ENCODE results near the gene IRX3.

Gene IRX3

GRCh38 chr16:54286366-54287130, at the start of gene IRX3:
Gene IRX3 (minus strand): TSS chr16:54286787. CDS start chr16:54286050, 737 bp downstream.
- no peak for TF ChIP-seq CTCF (IDR thresholded peaks at IDR 0.05; ENCODE audit: insufficient read depth, low read length, missing control alignments)
- peak within 1 kb of the TSS; percentile 76 for H3K4me3 ChIP-seq (ENCODE audit: low read depth, low read length)
- DNase-seq (ENCODE audit: low read depth, low spot score), result peak; percentile 40
- CTCF ChIA-PET, result interaction anchor here (0.9 to 7.5 kb wide), 5 partner anchors 14 to 737 kb away, joined by 3 to 37 read pairs (median 7); no protein-coding TSS in a partner anchor
- POLR2A ChIA-PET, result interaction anchor here (0.6 to 3.9 kb wide), 5 partner anchors 87 to 644 kb away, joined by 3 to 28 read pairs (median 6); partner anchors contain the start of gene IRX5

GRCh38 chr16:54335230-54335629, 48.6 kb upstream of the IRX3 start:
- POLR2A ChIA-PET, result no interaction called here
- H3K4me3 ChIP-seq (ENCODE audit: low read depth, low read length), result no peak overlapping the region
- TF ChIP-seq CTCF (IDR thresholded peaks at IDR 0.05; ENCODE audit: insufficient read depth, low read length, missing control alignments), result no peak
- no peak for DNase-seq (ENCODE audit: low read depth, low spot score)
- CTCF ChIA-PET, result no interaction called here

GRCh38 chr16:54334208-54334607, 47.6 kb upstream of the IRX3 start:
- TF ChIP-seq CTCF (IDR thresholded peaks at IDR 0.05; ENCODE audit: insufficient read depth, low read length, missing control alignments), result no peak
- POLR2A ChIA-PET, result no interaction called here
- no peak overlapping the region for H3K4me3 ChIP-seq (ENCODE audit: low read depth, low read length)
- CTCF ChIA-PET, result no interaction called here
- DNase-seq (ENCODE audit: low read depth, low spot score), result no peak

- ChIA-PET CTCF (interaction anchor here (0.6 kb wide), 1 partner anchor 48 kb away, joined by 3 read pairs; no protein-coding TSS in a partner anchor), POLR2A (no interaction called here)
- no peak overlapping the region for H3K4me3 ChIP-seq (ENCODE audit: low read depth, low read length)
- DNase-seq (ENCODE audit: low read depth, low spot score), result no peak
- TF ChIP-seq CTCF (IDR thresholded peaks at IDR 0.05; ENCODE audit: insufficient read depth, low read length, missing control alignments), result no peak
Measured at GRCh38 chr16:54331241-54332002, 44.8 kb upstream of the IRX3 start.

GRCh38 chr16:54327609-54328008, 41.0 kb upstream of the IRX3 start:
- CTCF ChIA-PET, result no interaction called here
- no peak for TF ChIP-seq CTCF (IDR thresholded peaks at IDR 0.05; ENCODE audit: insufficient read depth, low read length, missing control alignments)
- no peak for DNase-seq (ENCODE audit: low read depth, low spot score)
- no peak overlapping the region for H3K4me3 ChIP-seq (ENCODE audit: low read depth, low read length)
- POLR2A ChIA-PET, result no interaction called here

GRCh38 chr16:54326266-54326662, 39.7 kb upstream of the IRX3 start:
- no peak overlapping the region for H3K4me3 ChIP-seq (ENCODE audit: low read depth, low read length)
- no peak for TF ChIP-seq CTCF (IDR thresholded peaks at IDR 0.05; ENCODE audit: insufficient read depth, low read length, missing control alignments)
- CTCF ChIA-PET, result interaction anchor here (1.0 kb wide), 1 partner anchor 18 kb away, joined by 3 read pairs; no protein-coding TSS in a partner anchor
- DNase-seq (ENCODE audit: low read depth, low spot score), result no peak
- POLR2A ChIA-PET, result no interaction called here

All from AG04449 (cell line).